Stimulated activated CD4-positive, alpha-beta T cell treated with anti-CD3 and anti-CD28 coated beads, Interleukin-4, amount 100 ng/mL, for 24 hours (primary cell): Measurements from ENCODE around the gene UBR1.
"Not testable (repeated sequence)": the region's sequence is repeated elsewhere in the genome, so short reads cannot be mapped to it uniquely, and the experiment has no call there.

ENCODE experiments used
- DNase-seq: peaks from one replicate; pipeline ENCODE4 v3.0.0-alpha.2; 2020

Gene UBR1

GRCh38 chr15:42893911-42894310 is 211.9 kb downstream of the UBR1 start:
- DNase-seq, result not testable (repeated sequence)
